ENCODE results near the gene BDNF.

DNA sequence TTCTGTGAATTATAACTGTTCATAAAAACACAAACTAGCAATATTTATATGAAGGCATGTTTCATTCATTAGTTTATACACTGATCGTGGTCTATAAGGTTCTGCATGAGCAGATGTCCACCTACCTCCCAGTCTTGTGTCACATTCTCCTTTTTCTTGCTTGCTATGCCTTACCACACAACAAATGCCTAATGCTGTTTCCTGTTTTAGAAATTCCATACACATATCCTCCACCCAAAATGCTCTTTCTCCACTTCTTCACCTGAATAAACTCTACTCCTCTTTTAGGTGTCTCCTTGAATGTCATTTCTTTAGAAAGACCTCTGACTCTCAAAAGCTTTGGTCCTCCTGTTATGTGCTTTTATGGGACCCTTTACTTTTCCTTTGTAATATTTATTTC lies 88.9 kb downstream of the BDNF start:
- TF ChIP-seq BCL11A (IDR thresholded peaks at IDR 0.05; ENCODE audit: low read depth in 2 of 2, low read length in 2 of 2) (no peak), POLR2A (IDR thresholded peaks at IDR 0.05; ENCODE audit: control extremely low read depth in 1 of 2, low read depth in 2 of 2, low read length in 2 of 2) (peak in 1 of 2 experiments; percentile 57; a peak in 1 of 3 replicates), TCF12 (IDR thresholded peaks at IDR 0.05; ENCODE audit: low read depth, low read length) (no peak), YY1 (IDR thresholded peaks at IDR 0.05; ENCODE audit: low read depth, low read length) (no peak), PHF8 (conservative IDR thresholded peaks at IDR 0.05; ENCODE audit: low read depth, low read length) (no peak), EZH2 (IDR thresholded peaks at IDR 0.05; ENCODE audit: low read depth, low read length, severe bottlenecking) (no peak), POLR2AphosphoS5 (IDR thresholded peaks at IDR 0.05; ENCODE audit: low read depth, low read length) (peak; percentile 83), ZNF274 (IDR thresholded peaks at IDR 0.05; ENCODE audit: borderline replicate concordance, extremely low read depth, low read length) (no peak), SUZ12 (IDR thresholded peaks at IDR 0.05; ENCODE audit: low read length) (no peak), CREB1 (IDR thresholded peaks at IDR 0.05) (no peak)
- TF ChIP-seq, protein P1, sequence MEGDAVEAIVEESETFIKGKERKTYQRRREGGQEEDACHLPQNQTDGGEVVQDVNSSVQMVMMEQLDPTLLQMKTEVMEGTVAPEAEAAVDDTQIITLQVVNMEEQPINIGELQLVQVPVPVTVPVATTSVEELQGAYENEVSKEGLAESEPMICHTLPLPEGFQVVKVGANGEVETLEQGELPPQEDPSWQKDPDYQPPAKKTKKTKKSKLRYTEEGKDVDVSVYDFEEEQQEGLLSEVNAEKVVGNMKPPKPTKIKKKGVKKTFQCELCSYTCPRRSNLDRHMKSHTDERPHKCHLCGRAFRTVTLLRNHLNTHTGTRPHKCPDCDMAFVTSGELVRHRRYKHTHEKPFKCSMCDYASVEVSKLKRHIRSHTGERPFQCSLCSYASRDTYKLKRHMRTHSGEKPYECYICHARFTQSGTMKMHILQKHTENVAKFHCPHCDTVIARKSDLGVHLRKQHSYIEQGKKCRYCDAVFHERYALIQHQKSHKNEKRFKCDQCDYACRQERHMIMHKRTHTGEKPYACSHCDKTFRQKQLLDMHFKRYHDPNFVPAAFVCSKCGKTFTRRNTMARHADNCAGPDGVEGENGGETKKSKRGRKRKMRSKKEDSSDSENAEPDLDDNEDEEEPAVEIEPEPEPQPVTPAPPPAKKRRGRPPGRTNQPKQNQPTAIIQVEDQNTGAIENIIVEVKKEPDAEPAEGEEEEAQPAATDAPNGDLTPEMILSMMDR (IDR thresholded peaks at IDR 0.05; ENCODE audit: control extremely low read depth in 1 of 3, insufficient read depth in 1 of 3, low read depth in 1 of 3, low read length in 3 of 3): no peak
- TF ChIP-seq, protein P2, sequence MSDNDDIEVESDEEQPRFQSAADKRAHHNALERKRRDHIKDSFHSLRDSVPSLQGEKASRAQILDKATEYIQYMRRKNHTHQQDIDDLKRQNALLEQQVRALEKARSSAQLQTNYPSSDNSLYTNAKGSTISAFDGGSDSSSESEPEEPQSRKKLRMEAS (IDR thresholded peaks at IDR 0.05): no peak
